Measurements from ENCODE around the gene PRKCH.
A peak's percentile ranks its signal among the peaks of the same experiment; 100 is the strongest.

The PRKCH gene

GRCh38 chr14:61561657-61562276, 240.4 kb downstream of the PRKCH start:
- no peak for DNase-seq (ENCODE audit: low read depth in 1 of 2, low spot score in 1 of 2)

- no peak for DNase-seq (ENCODE audit: low read depth in 1 of 2, low spot score in 1 of 2)
Measured at GRCh38 chr14:61562321-61563161, 241.2 kb downstream of the PRKCH start.

- DNase-seq (ENCODE audit: low read depth in 1 of 2, low spot score in 1 of 2): no peak
Measured at GRCh38 chr14:61563162-61563511, 241.8 kb downstream of the PRKCH start.

- no peak for DNase-seq (ENCODE audit: low read depth in 1 of 2, low spot score in 1 of 2)
Measured at GRCh38 chr14:61563880-61564617, 242.7 kb downstream of the PRKCH start.

GRCh38 chr14:61564618-61565091, 243.3 kb downstream of the PRKCH start:
- DNase-seq (ENCODE audit: low read depth in 1 of 2, low spot score in 1 of 2): no peak

GRCh38 chr14:61565181-61565580, 243.8 kb downstream of the PRKCH start:
- no peak for DNase-seq (ENCODE audit: low read depth in 1 of 2, low spot score in 1 of 2)

- DNase-seq (ENCODE audit: low read depth in 1 of 2, low spot score in 1 of 2): no peak
Measured at GRCh38 chr14:61565836-61566536, 244.6 kb downstream of the PRKCH start.

GRCh38 chr14:61566537-61567225, 245.3 kb downstream of the PRKCH start:
- no peak for DNase-seq (ENCODE audit: low read depth in 1 of 2, low spot score in 1 of 2)

GRCh38 chr14:61567838-61568571, 246.6 kb downstream of the PRKCH start:
- no peak for DNase-seq (ENCODE audit: low read depth in 1 of 2, low spot score in 1 of 2)

GRCh38 chr14:61568572-61569011, 247.2 kb downstream of the PRKCH start:
- peak; percentile 8 to 46 for DNase-seq (ENCODE audit: low read depth in 1 of 2, low spot score in 1 of 2)

- no peak for DNase-seq (ENCODE audit: low read depth in 1 of 2, low spot score in 1 of 2)
Measured at GRCh38 chr14:61569308-61569707, 247.9 kb downstream of the PRKCH start.

- DNase-seq (ENCODE audit: low read depth in 1 of 2, low spot score in 1 of 2): no peak
Measured at GRCh38 chr14:61569812-61570548, 248.6 kb downstream of the PRKCH start.

- no peak for DNase-seq (ENCODE audit: low read depth in 1 of 2, low spot score in 1 of 2)
Measured at GRCh38 chr14:61570549-61571290, 249.3 kb downstream of the PRKCH start.

- DNase-seq (ENCODE audit: low read depth in 1 of 2, low spot score in 1 of 2): no peak
Measured at GRCh38 chr14:61571917-61572316, 250.5 kb downstream of the PRKCH start.

GRCh38 chr14:61573321-61573720, 251.9 kb downstream of the PRKCH start:
- DNase-seq (ENCODE audit: low read depth in 1 of 2, low spot score in 1 of 2): no peak

- DNase-seq (ENCODE audit: low read depth in 1 of 2, low spot score in 1 of 2): no peak
Measured at GRCh38 chr14:61573748-61574513, 252.6 kb downstream of the PRKCH start.

GRCh38 chr14:61574514-61574807, 253.1 kb downstream of the PRKCH start:
- no peak for DNase-seq (ENCODE audit: low read depth in 1 of 2, low spot score in 1 of 2)

- DNase-seq (ENCODE audit: low read depth in 1 of 2, low spot score in 1 of 2): no peak
Measured at GRCh38 chr14:61575126-61575525, 253.7 kb downstream of the PRKCH start.

Data from stimulated activated CD4-positive, alpha-beta T cell treated with anti-CD3 and anti-CD28 coated beads, Interleukin-15, amount 100 ng/mL, for 1 hour (primary cell).